ENCODE results near the gene LRGUK. TPM values are rescaled to one million over a fixed set of nuclear protein-coding genes. Genes with fewer than 3 reads are reported as not detected.

The LRGUK gene
- total and polyA plus RNA-seq, 2 of the 4 experiments (the other 2 are of a cell fraction) = 0.07 TPM; not detected in 1

- no peak for DNase-seq
- dilution Hi-C loops (cut with HindIII; ENCODE audit: low sequenced_read_pairs, unreplicated experiment) (no loop called here), intact Hi-C loops (cut with micrococcal nuclease) (no loop called here), in situ Hi-C loops (cut with MboI; ENCODE audit: low sequenced_read_pairs) (no loop called here)
- Histone ChIP-seq H3K9me3 (ENCODE audit: control insufficient read depth, insufficient read depth, low read length) (no peaks in the 10 kb centered on the region), H4K91ac (ENCODE audit: insufficient read depth, low read depth, low read length) (no peak overlapping the region), H3K27me3 (ENCODE audit: control insufficient read depth, insufficient read depth, low read length) (no peaks in the 10 kb centered on the region), H2BK20ac (ENCODE audit: low read depth, low read length) (no peak overlapping the region), H2AK9ac (replicated peaks; ENCODE audit: low read depth, low read length, poor library complexity) (no peak overlapping the region), H4K20me1 (ENCODE audit: insufficient read depth, low read length) (no peaks in the 10 kb centered on the region), H3K56ac (ENCODE audit: extremely low read depth, insufficient read depth, low read length) (no peak overlapping the region), H3K4me1 (ENCODE audit: control insufficient read depth, insufficient read depth, low read length) (no peaks in the 10 kb centered on the region; the same call in 1 of the 2 replicates), H3K18ac (ENCODE audit: low read depth, low read length) (no peak overlapping the region), H4K5ac (ENCODE audit: low read depth, low read length) (no peak overlapping the region), H3K4me2 (ENCODE audit: low read depth, low read length) (no peak overlapping the region), H3K23ac (ENCODE audit: low read depth, low read length) (no peak overlapping the region), H3K9me1 (ENCODE audit: insufficient read depth, low read length) (0 out of 2 replicates have a peak, but pooled peaks cover 2% of the 10 kb centered on the region), H3K79me1 (ENCODE audit: low read depth in 1 of 2, low read length in 2 of 2) (no peaks in the 10 kb centered on the region), H2BK5ac (ENCODE audit: low read depth, low read length, poor library complexity, severe bottlenecking) (no peak overlapping the region), H2BK120ac (ENCODE audit: low read depth, low read length) (no peak overlapping the region), H3K36me3 (ENCODE audit: control insufficient read depth, insufficient read depth, low read length) (no peaks in the 10 kb centered on the region), H3K27ac (ENCODE audit: insufficient read depth, low read length) (no peak overlapping the region), H3K4ac (ENCODE audit: low read depth, low read length) (no peak overlapping the region), H2BK15ac (ENCODE audit: low read depth, low read length) (no peak overlapping the region), H4K8ac (ENCODE audit: low read depth in 2 of 2, low read length in 2 of 2) (no peak overlapping the region), H3K9ac (ENCODE audit: low read depth, low read length) (no peak overlapping the region), H3K4me3 (ENCODE audit: insufficient read depth, low read depth, low read length) (no peak overlapping the region), H3K14ac (replicated peaks; ENCODE audit: low read depth, low read length) (no peak overlapping the region), H2AK5ac (ENCODE audit: low read depth, low read length) (no peak overlapping the region), H2AFZ (replicated peaks; ENCODE audit: low read length, poor library complexity) (no peak overlapping the region)
- ATAC-seq (ENCODE audit: low read depth) = no peak
- no CpG with 5 or more reads among the region's 1 CpG for WGBS, 2 experiments (ENCODE audit: extremely low coverage in 2 of 2, insufficient read length in 1 of 2)
- CTCF ChIA-PET = interaction anchor here (0.6 kb wide), 1 partner anchor 428 kb away, joined by 3 read pairs; no protein-coding TSS in a partner anchor
- no peak for TF ChIP-seq MAFK (IDR thresholded peaks at IDR 0.05; ENCODE audit: low read depth, low read length)
- TF ChIP-seq NFE2L2 (IDR thresholded peaks at IDR 0.05; ENCODE audit: low read depth, low read length) = no peak
- no peak for TF ChIP-seq MAZ (IDR thresholded peaks at IDR 0.05; ENCODE audit: borderline replicate concordance, low read depth, low read length)
- no peak for TF ChIP-seq BHLHE40 (IDR thresholded peaks at IDR 0.05; ENCODE audit: low read depth, low read length)
- no peak for TF ChIP-seq CEBPB (IDR thresholded peaks at IDR 0.05; ENCODE audit: low read depth, low read length)
- no peak for TF ChIP-seq MXI1 (IDR thresholded peaks at IDR 0.05; ENCODE audit: borderline replicate concordance, low read depth, low read length)
- TF ChIP-seq POLR2A (IDR thresholded peaks at IDR 0.05; ENCODE audit: low read depth, low read length) = no peak
- TF ChIP-seq FOS (IDR thresholded peaks at IDR 0.05; ENCODE audit: low read depth, low read length) = no peak
- BruUV-seq (replicated peaks) = no TSS peak
- POLR2A ChIA-PET (ENCODE audit: unreplicated experiment) = no interaction called here
Observed at GRCh38 chr7:134180376-134180775, 53.2 kb downstream of the LRGUK start.
